CD4-positive, alpha-beta memory T cell (primary cell): Measurements from ENCODE around the gene NR5A1. TPM values are rescaled to one million over a fixed set of nuclear protein-coding genes. Genes with fewer than 3 reads are reported as not detected.

Source experiments
- CTCF ChIA-PET: fragments of 350-600 bp; sonication (Branson Sonifier 250); formaldehyde crosslinking; loops from one replicate; lab custom pipeline; 2021; ENCODE audit warnings: inconsistent platforms; ENCODE audit not compliant: partially characterized antibody; lab: Charles Lee
- POLR2A ChIA-PET: fragments of 350-600 bp; sonication (Branson Sonifier 250); formaldehyde crosslinking; loops from one replicate; lab custom pipeline; 2021; ENCODE audit not compliant: partially characterized antibody; lab: Charles Lee
- DNase-seq, 5 donors: peaks; one replicate each; pipeline versions ENCODE4 v3.0.0 to v3.0.0-alpha.2; 2020 to 2022; ENCODE audit warnings: mixed read lengths in 1 of 5
- H3K27ac ChIP-seq: one replicate; pipeline ENCODE4 v1.7.0; 2013; ENCODE audit warnings: low read depth, low read length
- H3K27me3 ChIP-seq: 2 replicates; pipeline ENCODE4 v1.7.0; 2013; ENCODE audit warnings: mild to moderate bottlenecking, low read length, moderate library complexity; ENCODE audit not compliant: insufficient read depth
- H3K36me3 ChIP-seq: 2 replicates; pipeline ENCODE4 v1.7.0; 2013; ENCODE audit warnings: mild to moderate bottlenecking, low read length, moderate library complexity; ENCODE audit not compliant: insufficient read depth
- H3K4me1 ChIP-seq: 2 replicates; pipeline ENCODE4 v1.7.0; 2013; ENCODE audit warnings: mild to moderate bottlenecking, low read length, moderate library complexity; ENCODE audit not compliant: insufficient read depth
- H3K4me3 ChIP-seq, 2 donors: one replicate each; pipeline ENCODE4 v1.7.0; 2013; ENCODE audit warnings: low read length in 2 of 2, mild to moderate bottlenecking in 1 of 2
- H3K9me3 ChIP-seq, 2 donors: one replicate each; pipeline ENCODE4 v1.7.0; 2013; ENCODE audit warnings: low read length in 2 of 2, control low read depth in 1 of 2; ENCODE audit not compliant: control insufficient read depth in 1 of 2
- H3K27ac Mint-ChIP-seq, 7 donors: one replicate each; pipeline ENCODE4 v1.8.0; 2020 to 2021; ENCODE audit warnings: mixed read lengths in 7 of 7, mild to moderate bottlenecking in 6 of 7, inconsistent platforms in 3 of 7, moderate library complexity in 3 of 7
- H3K27me3 Mint-ChIP-seq, 2 donors: one replicate each; pipeline ENCODE4 v1.8.0; 2020 to 2021; ENCODE audit warnings: mixed read lengths in 2 of 2
- H3K36me3 Mint-ChIP-seq, 2 donors: one replicate each; pipeline ENCODE4 v1.8.0; 2020 to 2021; ENCODE audit warnings: mixed read lengths in 2 of 2, inconsistent platforms in 1 of 2, mild to moderate bottlenecking in 1 of 2
- H3K4me1 Mint-ChIP-seq, 4 donors: one replicate each; pipeline ENCODE4 v1.8.0; 2020 to 2021; ENCODE audit warnings: mixed read lengths in 4 of 4, mild to moderate bottlenecking in 1 of 4
- H3K4me3 Mint-ChIP-seq, 8 donors: one replicate each; pipeline ENCODE4 v1.8.0; 2020 to 2021; ENCODE audit warnings: mixed read lengths in 8 of 8, mild to moderate bottlenecking in 7 of 8, moderate library complexity in 6 of 8, inconsistent platforms in 3 of 8
- H3K9me3 Mint-ChIP-seq, 8 donors: one replicate each; pipeline ENCODE4 v1.8.0; 2020 to 2021; ENCODE audit warnings: mixed read lengths in 8 of 8, mild to moderate bottlenecking in 5 of 8, inconsistent platforms in 3 of 8, moderate library complexity in 1 of 8
- intact Hi-C: fragments of 100-400 bp; cut with micrococcal nuclease; formaldehyde crosslinking; loops from one replicate; pipeline ENCODE4 v1.15.1; 2023
- polyA plus RNA-seq, 2 donors: library from polyadenylated mRNA; unstranded; fragments of 300-500 nt; fragmentation: Illumina TruSeq; gene quantifications; one replicate each; pipeline ENCODE4 v1.2.3, GENCODE V29; 2021
- total RNA-seq, 2 experiments: library from RNA; stranded (reverse); gene quantifications; one replicate each; pipeline ENCODE4 v1.2.3, GENCODE V29; 2021

NR5A1 gene
- total and polyA plus RNA-seq, 4 experiments from 2014 or later = not detected

DNA sequence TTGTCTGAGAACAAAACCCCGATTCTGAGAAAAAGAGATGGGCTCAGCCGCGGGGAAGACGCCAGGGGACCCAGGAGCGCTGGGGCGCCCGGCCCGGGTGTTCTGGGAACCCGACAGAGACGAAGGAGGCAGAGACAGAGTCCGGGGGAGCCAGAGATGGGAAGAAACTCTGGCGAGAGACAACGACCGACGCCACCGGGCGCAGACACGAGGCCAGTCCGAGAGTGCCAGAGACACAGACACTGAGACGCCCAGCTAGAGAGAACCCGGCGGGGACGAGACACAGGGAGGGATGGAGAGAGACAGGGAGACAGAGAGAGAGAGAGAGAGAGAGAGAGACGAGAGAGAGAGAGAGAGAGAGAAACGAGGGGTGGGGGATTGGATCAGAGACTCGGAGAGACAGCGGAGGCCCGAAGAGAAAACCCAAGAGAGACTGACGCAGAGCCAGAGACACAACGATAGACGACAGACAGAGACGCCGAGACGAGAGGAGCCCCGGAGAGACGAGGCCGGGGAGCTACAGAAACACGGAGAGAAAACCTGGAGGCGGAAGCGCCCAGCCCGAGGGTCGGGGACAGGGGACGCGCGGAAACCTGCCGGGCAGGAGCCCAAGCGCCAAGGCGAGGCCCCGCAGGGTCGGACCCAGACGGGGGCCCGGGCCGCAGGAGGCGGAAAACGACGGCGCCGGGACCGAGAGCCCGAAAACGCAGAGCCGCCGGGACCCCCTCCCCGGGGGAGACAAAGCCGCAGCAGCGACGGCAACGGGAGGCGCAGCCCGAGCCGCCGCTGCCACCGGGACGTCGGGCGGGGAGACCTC lies 3.3 kb downstream of the NR5A1 start:
- Histone ChIP-seq H3K27ac (no peak overlapping the region), H3K4me3 (no peak overlapping the region), H3K36me3 (no peaks in the 10 kb centered on the region), H3K27me3 (no peaks in the 10 kb centered on the region), H3K9me3 (no peaks in the 10 kb centered on the region), H3K4me1 (no peaks in the 10 kb centered on the region)
- peaks cover 0 to 4% of the 10 kb centered on the region in 2 donors for H3K36me3 Mint-ChIP-seq
- peaks cover 4 to 8% (median 6%) of the 10 kb centered on the region in 4 donors for H3K4me1 Mint-ChIP-seq
- ChIA-PET CTCF (no interaction called here), POLR2A (no interaction called here)
- no peak for DNase-seq
- peak overlapping the region; percentile 10 to 83 (median 68) for H3K4me3 Mint-ChIP-seq
- no peak overlapping the region for H3K27ac Mint-ChIP-seq
- H3K9me3 Mint-ChIP-seq = peaks cover 0 to 2% (median 0%) of the 10 kb centered on the region in 8 donors
- peaks cover 12 to 25% of the 10 kb centered on the region in 2 donors for H3K27me3 Mint-ChIP-seq
- intact Hi-C loops = no loop called here

GRCh38 chr9:124502711-124503702 lies 4.2 kb downstream of the NR5A1 start:
- CTCF ChIA-PET = no interaction called here
- H3K4me1 ChIP-seq = no peaks in the 10 kb centered on the region
- intact Hi-C loops = no loop called here
- H3K4me1 Mint-ChIP-seq = peaks cover 4 to 8% (median 6%) of the 10 kb centered on the region in 4 donors
- no peak overlapping the region for H3K27ac ChIP-seq
- H3K27ac Mint-ChIP-seq = no peak overlapping the region
- H3K27me3 ChIP-seq = no peaks in the 10 kb centered on the region
- H3K36me3 ChIP-seq = no peaks in the 10 kb centered on the region
- no peak for DNase-seq
- H3K36me3 Mint-ChIP-seq = peaks cover 0 to 4% of the 10 kb centered on the region in 2 donors
- H3K4me3 Mint-ChIP-seq = no peak overlapping the region
- no peak overlapping the region for H3K4me3 ChIP-seq
- peaks cover 12 to 25% of the 10 kb centered on the region in 2 donors for H3K27me3 Mint-ChIP-seq
- POLR2A ChIA-PET = no interaction called here
- no peaks in the 10 kb centered on the region for H3K9me3 ChIP-seq
- peaks cover 0 to 2% (median 0%) of the 10 kb centered on the region in 8 donors for H3K9me3 Mint-ChIP-seq

DNA sequence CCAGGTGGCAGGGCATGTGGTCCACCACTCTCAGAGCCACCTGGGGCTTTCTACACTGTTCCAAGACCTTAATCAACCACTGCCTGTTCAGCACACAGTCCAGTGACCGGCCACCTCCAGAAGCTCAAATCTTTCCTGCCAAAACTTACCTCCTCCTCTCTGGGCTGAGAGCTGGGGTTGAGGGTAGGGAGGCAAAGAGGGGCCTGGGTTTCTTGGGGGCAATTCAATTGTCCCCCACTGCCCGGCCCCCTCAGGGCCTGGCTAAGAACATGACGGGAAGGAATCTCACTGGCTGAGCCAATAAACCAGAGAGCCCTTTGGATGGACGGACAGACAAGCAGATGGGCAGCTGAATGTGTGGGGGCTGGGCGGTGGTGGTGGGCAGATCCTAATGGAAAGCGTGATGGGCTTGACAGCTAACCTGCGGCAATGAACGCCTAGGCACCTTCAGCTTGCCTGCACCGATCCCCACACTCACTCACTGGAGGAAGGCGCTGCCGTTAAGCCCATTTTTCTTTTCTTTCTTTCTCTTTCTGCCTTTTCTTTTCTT lies 5.4 kb downstream of the NR5A1 start:
- Mint-ChIP-seq H3K27me3 (peaks cover 12 to 25% of the 10 kb centered on the region in 2 donors), H3K4me3 (peak overlapping the region in 1 of 8 donors; percentile 10), H3K36me3 (peaks cover 0 to 4% of the 10 kb centered on the region in 2 donors), H3K27ac (no peak overlapping the region), H3K9me3 (peaks cover 0 to 2% (median 0%) of the 10 kb centered on the region in 8 donors), H3K4me1 (peaks cover 4 to 8% (median 6%) of the 10 kb centered on the region in 4 donors)
- Histone ChIP-seq H3K36me3 (no peaks in the 10 kb centered on the region), H3K4me3 (no peak overlapping the region), H3K27ac (no peak overlapping the region), H3K9me3 (no peaks in the 10 kb centered on the region), H3K4me1 (no peaks in the 10 kb centered on the region), H3K27me3 (no peaks in the 10 kb centered on the region)
- ChIA-PET CTCF (no interaction called here), POLR2A (no interaction called here)
- no peak for DNase-seq
- intact Hi-C loops = no loop called here

DNA sequence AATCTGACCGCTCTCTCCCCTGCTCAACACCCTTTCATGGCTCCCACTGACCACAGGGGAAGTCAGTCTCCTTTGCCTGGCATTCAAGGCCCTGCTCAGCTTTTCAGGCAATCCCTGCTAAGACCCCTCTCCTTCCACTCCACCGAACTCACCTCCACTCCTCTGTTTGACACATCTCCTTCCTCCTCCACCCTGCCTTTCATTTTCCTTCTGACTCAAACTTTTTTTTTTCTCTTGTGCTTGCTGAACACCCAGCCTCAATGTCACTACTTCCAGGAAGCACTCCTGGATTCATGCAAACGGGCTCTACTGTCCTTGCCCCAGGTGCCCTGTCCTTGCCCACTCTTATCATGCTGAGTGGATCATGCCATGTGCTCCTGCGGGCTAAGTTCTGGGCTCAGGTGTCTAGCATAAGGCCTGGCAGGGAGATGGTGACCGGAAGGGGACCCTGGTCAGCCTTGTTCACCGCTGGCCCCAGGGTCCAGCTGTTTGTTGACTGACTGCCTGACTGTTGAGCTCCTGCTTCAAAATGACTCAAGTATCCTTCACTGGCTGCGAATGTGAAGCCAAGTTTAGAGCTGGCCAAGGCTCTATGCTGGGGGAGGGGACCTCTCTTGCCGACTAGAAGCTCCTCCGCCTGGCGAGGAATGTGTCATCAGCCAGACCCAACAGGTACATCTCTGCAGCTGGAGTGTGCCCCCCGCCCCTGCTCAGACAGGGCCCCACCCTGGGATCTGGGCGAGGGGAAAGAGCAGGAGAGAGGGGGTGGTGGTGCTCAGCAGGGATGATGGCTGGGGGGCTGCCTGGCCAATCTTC lies 6.2 kb downstream of the NR5A1 start:
- H3K27ac Mint-ChIP-seq = no peak overlapping the region
- intact Hi-C loops = no loop called here
- POLR2A ChIA-PET = no interaction called here
- H3K4me3 Mint-ChIP-seq = no peak overlapping the region
- Histone ChIP-seq H3K36me3 (no peaks in the 10 kb centered on the region), H3K4me1 (peaks cover 1% of the 10 kb centered on the region), H3K9me3 (no peaks in the 10 kb centered on the region), H3K4me3 (no peak overlapping the region), H3K27me3 (no peaks in the 10 kb centered on the region), H3K27ac (no peak overlapping the region)
- peaks cover 5 to 10% (median 8%) of the 10 kb centered on the region in 4 donors for H3K4me1 Mint-ChIP-seq
- H3K27me3 Mint-ChIP-seq = peaks cover 12 to 21% of the 10 kb centered on the region in 2 donors
- no peak for DNase-seq
- peaks cover 0 to 4% of the 10 kb centered on the region in 2 donors for H3K36me3 Mint-ChIP-seq
- CTCF ChIA-PET = interaction anchor here (0.5 kb wide), 1 partner anchor 36 kb away, joined by 3 read pairs; no protein-coding TSS in a partner anchor
- peaks cover 0 to 2% (median 0%) of the 10 kb centered on the region in 8 donors for H3K9me3 Mint-ChIP-seq

- Mint-ChIP-seq H3K9me3 (peaks cover 0 to 2% (median 0%) of the 10 kb centered on the region in 8 donors), H3K4me1 (peaks cover 7 to 17% (median 11%) of the 10 kb centered on the region in 4 donors), H3K27ac (no peak overlapping the region), H3K4me3 (no peak overlapping the region), H3K27me3 (peaks cover 10 to 20% of the 10 kb centered on the region in 2 donors), H3K36me3 (peaks cover 0 to 4% of the 10 kb centered on the region in 2 donors)
- DNase-seq = no peak
- Histone ChIP-seq H3K27me3 (no peaks in the 10 kb centered on the region), H3K27ac (no peak overlapping the region), H3K36me3 (no peaks in the 10 kb centered on the region), H3K4me1 (peaks cover 6% of the 10 kb centered on the region), H3K9me3 (no peaks in the 10 kb centered on the region), H3K4me3 (no peak overlapping the region)
- ChIA-PET CTCF (interaction anchor here (0.5 kb wide), 1 partner anchor 37 kb away, joined by 3 read pairs; no protein-coding TSS in a partner anchor), POLR2A (interaction anchor here (0.6 kb wide), 1 partner anchor 88 kb away, joined by 3 read pairs; no protein-coding TSS in a partner anchor)
- intact Hi-C loops = no loop called here
Measured at GRCh38 chr9:124500028-124500795, 7.0 kb downstream of the NR5A1 start.

- H3K9me3 ChIP-seq = no peaks in the 10 kb centered on the region
- H3K27me3 ChIP-seq = no peaks in the 10 kb centered on the region
- no peak overlapping the region for H3K4me3 Mint-ChIP-seq
- H3K9me3 Mint-ChIP-seq = peaks cover 0 to 2% (median 0%) of the 10 kb centered on the region in 8 donors
- no peak overlapping the region for H3K27ac Mint-ChIP-seq
- POLR2A ChIA-PET = interaction anchor here (0.6 kb wide), 1 partner anchor 89 kb away, joined by 3 read pairs; no protein-coding TSS in a partner anchor
- no peak overlapping the region for H3K27ac ChIP-seq
- DNase-seq = no peak
- CTCF ChIA-PET = no interaction called here
- peaks cover 0 to 4% of the 10 kb centered on the region in 2 donors for H3K36me3 Mint-ChIP-seq
- intact Hi-C loops = no loop called here
- no peaks in the 10 kb centered on the region for H3K36me3 ChIP-seq
- peaks cover 6% of the 10 kb centered on the region for H3K4me1 ChIP-seq
- H3K4me3 ChIP-seq = no peak overlapping the region
- H3K27me3 Mint-ChIP-seq = peaks cover 10 to 20% of the 10 kb centered on the region in 2 donors
- peaks cover 9 to 17% (median 12%) of the 10 kb centered on the region in 4 donors for H3K4me1 Mint-ChIP-seq
Measured at GRCh38 chr9:124499216-124499615, 8.0 kb downstream of the NR5A1 start.
